BJ (cell line): Measurements from ENCODE around the gene TPD52L2. TPM values are rescaled to one million over a fixed set of nuclear protein-coding genes. Genes with fewer than 3 reads are reported as not detected.
A peak's percentile ranks its signal among the peaks of the same experiment; 100 is the strongest.

Experiments
- CTCF ChIA-PET: fragments of 350-600 bp; formaldehyde crosslinking; extraction: SDS; loops from one replicate; lab custom pipeline; 2021; ENCODE audit warnings: antibody characterized with exemption, inconsistent platforms; lab: Yijun Ruan, JAX
- POLR2A ChIA-PET: fragments of 300-600 bp; sonication (Branson Sonifier 250); formaldehyde crosslinking; extraction: SDS; loops from one replicate; lab custom pipeline; 2021; ENCODE audit warnings: antibody characterized with exemption; lab: Charles Lee
- DNase-seq: peaks from one replicate; pipeline ENCODE4 v3.0.0-alpha.2; 2011; ENCODE audit warnings: low read depth
- H3K27me3 ChIP-seq: 2 replicates; pipeline ENCODE4 v1.6.0; 2011; ENCODE audit warnings: low read length; ENCODE audit not compliant: control insufficient read depth, insufficient read depth
- H3K36me3 ChIP-seq: 2 replicates; pipeline ENCODE4 v1.5.1; 2011; ENCODE audit warnings: low read length; ENCODE audit not compliant: control insufficient read depth, insufficient read depth
- H3K4me3 ChIP-seq: 2 replicates; pipeline ENCODE4 v1.5.1; 2011; ENCODE audit warnings: low read depth, mild to moderate bottlenecking, control low read depth, low read length
- CTCF ChIP-seq: IDR thresholded peaks from 2 replicates; pipeline ENCODE4 v1.5.1; 2011; ENCODE audit warnings: low read depth, mild to moderate bottlenecking, control low read depth, inconsistent platforms, low read length, moderate library complexity; ENCODE audit not compliant: insufficient read depth
- polyA plus RNA-seq: library from polyadenylated mRNA; depleted of rRNA; stranded (reverse); fragments of >200 nt; gene quantifications from 2 replicates; pipeline ENCODE4 v1.2.3, GENCODE V29; 2011

The TPD52L2 gene
- polyA plus RNA-seq, 1 experiment: 288 TPM

GRCh38 chr20:63854069-63854765, 10.9 kb upstream of the TPD52L2 start:
- ChIA-PET POLR2A (no interaction called here), CTCF (interaction anchor here (1.2 to 3.0 kb wide), 5 partner anchors 10 to 316 kb away, joined by 3 to 16 read pairs (median 4); partner anchors contain the start of genes PTK6 and TPD52L2)
- no peak for DNase-seq
- Histone ChIP-seq H3K4me3 (no peak overlapping the region), H3K36me3 (no peaks in the 10 kb centered on the region), H3K27me3 (peaks cover 2% of the 10 kb centered on the region)
- no peak for TF ChIP-seq CTCF

- Histone ChIP-seq H3K27me3 (peaks cover 2% of the 10 kb centered on the region), H3K36me3 (no peaks in the 10 kb centered on the region), H3K4me3 (peak overlapping the region; percentile 6; the same call in 1 of the 2 replicates)
- ChIA-PET POLR2A (no interaction called here), CTCF (interaction anchor here (0.8 to 3.0 kb wide), 5 partner anchors 10 to 317 kb away, joined by 3 to 16 read pairs (median 4); partner anchors contain the start of genes PTK6 and TPD52L2)
- DNase-seq: no peak
- TF ChIP-seq CTCF: no peak
Observed at GRCh38 chr20:63854766-63855362, 10.2 kb upstream of the TPD52L2 start.

GRCh38 chr20:63855363-63856097, 9.5 kb upstream of the TPD52L2 start:
- H3K4me3 ChIP-seq: peak overlapping the region; percentile 6; the same call in 1 of the 2 replicates

GRCh38 chr20:63856098-63856511, 9.0 kb upstream of the TPD52L2 start:
- Histone ChIP-seq H3K36me3 (peaks cover 1% of the 10 kb centered on the region; the same call in 1 of the 2 replicates), H3K4me3 (no peak overlapping the region), H3K27me3 (peaks cover 2% of the 10 kb centered on the region)
- DNase-seq: no peak
- ChIA-PET POLR2A (interaction anchor here (0.8 kb wide), 1 partner anchor 87 kb away, joined by 3 read pairs; no protein-coding TSS in a partner anchor), CTCF (interaction anchor here (3.0 kb wide), 1 partner anchor 8 kb away, joined by 16 read pairs; the partner anchor contains the start of gene TPD52L2)
- no peak for TF ChIP-seq CTCF

More at GRCh38 chr20:63855363-63856097, 9.5 kb upstream of the TPD52L2 start:
- POLR2A ChIA-PET: no interaction called here
- H3K36me3 ChIP-seq: no peaks in the 10 kb centered on the region
- CTCF ChIA-PET: interaction anchor here (0.8 to 3.0 kb wide), 4 partner anchors 9 to 318 kb away, joined by 3 to 16 read pairs (median 4); partner anchors contain the start of genes PTK6 and TPD52L2
- TF ChIP-seq CTCF: no peak
- peaks cover 2% of the 10 kb centered on the region for H3K27me3 ChIP-seq
- DNase-seq: no peak
